GM12892 (cell line): ENCODE data around the gene TNRC18.
"Not testable (repeated sequence)": the region's sequence is repeated elsewhere in the genome, so short reads cannot be mapped to it uniquely, and the experiment has no call there.

ENCODE experiments used
- DNase-seq: peaks from one replicate; pipeline ENCODE4 v3.0.0; 2011; ENCODE audit not compliant: insufficient read length
- FAIRE-seq: peaks from 2 replicates; lab custom pipeline; 2011; peaks lifted over from hg19 to GRCh38; lab: Jason Lieb, UNC
- POLR2A ChIP-seq: IDR thresholded peaks from 2 replicates; pipeline ENCODE4 v1.6.1; 2011; ENCODE audit warnings: low read depth, low read length, control low read depth
- POLR2AphosphoS5 ChIP-seq: IDR thresholded peaks from 2 replicates; pipeline ENCODE4 v1.6.1; 2011; ENCODE audit warnings: low read depth, low read length, control low read depth
- TAF1 ChIP-seq: IDR thresholded peaks from 2 replicates; pipeline ENCODE4 v1.6.1; 2011; ENCODE audit warnings: low read depth, mild to moderate bottlenecking, control low read depth, low read length, borderline replicate concordance

Gene TNRC18

DNA sequence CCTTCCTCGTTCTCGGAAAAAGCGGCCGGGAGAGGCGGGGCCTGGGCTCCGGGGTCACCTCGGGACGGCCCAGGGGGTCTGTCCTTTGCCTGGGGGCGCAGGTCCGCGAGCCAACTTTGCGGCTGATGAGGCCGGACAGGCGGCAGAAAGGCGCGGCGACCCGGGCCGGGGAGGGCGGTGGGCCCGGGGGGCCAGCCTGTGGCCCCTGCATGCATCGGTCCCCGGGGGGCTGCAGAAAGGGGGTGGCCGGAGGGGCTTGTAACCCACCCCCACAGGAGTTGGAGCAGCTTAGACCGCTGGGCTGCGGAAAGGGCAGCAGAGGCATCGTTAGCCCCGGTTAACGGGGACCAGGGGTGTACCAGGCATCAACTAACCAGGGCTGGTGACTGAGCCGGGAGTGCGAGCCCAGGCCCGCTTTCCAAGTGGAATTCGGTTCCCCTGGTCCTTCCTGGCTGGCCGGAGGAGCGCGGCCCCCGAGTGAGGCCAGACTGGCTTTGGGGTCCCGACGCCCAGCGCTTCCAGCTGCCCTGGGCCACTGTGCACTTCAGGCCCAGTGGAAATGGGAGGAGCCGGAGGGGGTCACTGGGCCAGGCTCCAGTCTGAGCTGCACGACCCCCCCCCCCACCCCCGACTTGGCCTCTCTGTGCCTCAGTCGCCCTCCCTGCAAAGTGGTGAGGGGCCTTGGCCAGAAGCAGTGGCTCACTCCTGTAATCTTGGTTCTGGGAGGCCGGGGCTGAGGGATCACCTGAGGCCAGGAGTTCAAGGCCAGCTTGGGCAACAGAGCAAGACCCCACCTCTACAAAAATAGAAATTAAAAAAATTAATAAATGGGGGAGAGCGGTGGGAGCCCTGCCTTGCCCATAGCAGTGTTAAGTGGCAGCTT lies 140.0 kb downstream of the TNRC18 start:
- TF ChIP-seq POLR2A (no peak), TAF1 (no peak), POLR2AphosphoS5 (no peak)
- no peak for DNase-seq
- no peak for FAIRE-seq

DNA sequence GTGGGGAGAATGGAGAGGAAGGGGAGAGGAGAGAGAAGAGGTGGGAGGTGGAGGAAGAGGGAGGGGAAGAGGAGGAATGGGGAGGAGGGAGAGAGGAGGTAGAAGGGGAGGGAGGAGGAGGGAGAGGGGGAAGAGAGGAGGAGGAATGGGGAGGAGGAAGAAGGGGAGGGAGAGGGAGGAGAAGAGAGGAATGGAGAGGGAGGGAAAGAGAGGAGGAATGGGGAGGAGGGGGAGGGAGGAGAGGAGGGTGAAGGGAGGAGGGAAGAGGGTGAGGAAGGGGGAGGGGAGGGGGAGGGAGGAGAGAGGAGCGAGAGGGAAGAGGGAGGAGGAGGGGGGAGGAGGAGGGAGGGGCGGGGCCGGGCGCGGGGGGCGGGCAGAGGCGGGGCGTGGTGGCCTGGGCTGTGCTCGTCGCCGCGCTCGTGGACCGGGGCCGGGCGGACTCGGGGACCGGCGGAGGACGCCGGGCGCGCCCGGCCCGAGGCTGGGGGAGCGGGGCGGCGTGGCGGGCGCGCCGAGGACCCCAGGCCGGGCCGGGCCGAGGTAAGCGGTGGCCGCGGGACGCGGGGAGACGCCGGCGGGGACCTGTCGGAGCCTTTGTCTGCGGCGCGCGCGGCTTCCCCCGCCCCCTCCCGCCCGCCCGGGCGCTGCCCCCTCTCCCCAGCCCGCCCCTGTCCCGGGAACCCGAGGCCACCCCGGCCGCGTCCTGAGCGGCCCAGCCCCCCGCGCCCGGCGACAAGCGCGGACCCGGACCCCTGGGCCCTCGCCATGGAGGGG lies 140.9 kb downstream of the TNRC18 start, which contains the start of gene SLC29A4:
Gene SLC29A4 (plus strand): TSS at position 401 of the 774 bp plus-strand sequence. CDS start 4,874 bp downstream, outside the sequence.
- FAIRE-seq (no peak), DNase-seq (no peak)
- no peak for TF ChIP-seq POLR2AphosphoS5
- TF ChIP-seq TAF1, result no peak

DNA sequence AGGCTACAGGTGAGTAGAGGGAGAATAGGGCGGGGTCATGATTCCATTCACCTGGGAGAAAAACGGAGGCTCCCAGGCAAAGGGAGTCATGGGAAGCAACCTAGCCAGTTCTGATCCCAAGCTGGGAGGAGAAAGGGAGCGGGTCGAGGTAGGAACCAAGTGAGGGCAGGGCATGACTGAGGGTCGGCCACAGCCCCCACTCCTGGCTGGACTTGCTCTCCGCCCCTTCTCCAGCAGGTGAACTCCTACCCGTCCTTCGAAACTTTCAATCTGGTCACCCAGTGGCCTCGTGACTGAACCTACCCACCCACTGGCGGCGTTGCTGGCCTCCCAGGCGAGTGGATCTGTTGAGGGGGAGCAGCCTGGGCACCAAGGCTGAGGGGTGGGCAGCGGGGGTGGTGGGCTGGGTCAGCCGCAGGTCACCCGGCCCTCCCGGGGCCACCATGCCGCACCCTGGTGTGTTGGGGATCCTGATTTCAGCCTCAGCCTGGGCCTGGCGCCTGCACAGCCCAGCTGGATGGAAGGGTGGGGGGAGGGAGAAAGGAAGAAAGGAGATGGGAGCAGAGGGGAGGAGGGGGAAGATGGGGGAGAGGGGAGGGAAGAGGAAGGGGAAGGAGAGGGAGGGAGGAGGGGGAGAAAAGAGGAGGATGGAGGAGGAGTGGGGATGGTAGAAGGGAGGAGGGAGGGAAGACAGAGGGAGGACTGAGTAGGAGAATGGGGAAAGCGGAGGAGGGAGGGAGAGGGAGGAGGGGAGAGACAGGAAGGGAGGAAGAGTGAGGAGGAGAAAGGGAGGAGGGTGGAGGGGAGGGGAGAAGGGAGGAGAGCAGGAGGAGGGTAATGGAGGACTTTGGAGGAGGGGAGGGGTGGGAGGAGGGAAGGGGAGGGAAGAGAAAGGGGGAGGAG lies 141.8 kb downstream of the TNRC18 start:
- DNase-seq, FAIRE-seq: not testable (repeated sequence)

DNA sequence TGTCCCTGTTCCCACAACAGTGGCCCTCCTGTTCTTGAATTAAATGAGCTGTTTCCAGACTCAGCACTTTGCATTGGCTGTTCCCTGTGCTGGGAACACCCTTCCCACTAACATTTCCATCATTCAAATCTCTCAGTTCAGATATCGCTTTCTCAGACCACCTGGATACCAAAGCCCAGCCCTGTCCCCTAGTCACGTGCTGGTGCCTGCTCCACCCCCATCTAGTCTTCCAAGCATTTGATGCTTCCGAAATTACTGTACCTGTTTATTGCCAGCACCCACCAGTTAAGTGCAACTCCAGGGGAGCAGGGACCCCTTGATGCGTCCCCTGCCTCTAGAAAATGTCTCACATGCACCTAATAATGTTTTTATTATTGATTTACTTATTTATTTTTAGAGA lies 143.9 kb downstream of the TNRC18 start:
- TF ChIP-seq POLR2AphosphoS5, result no peak
- no peak for TF ChIP-seq POLR2A
- no peak for TF ChIP-seq TAF1
- DNase-seq (no peak), FAIRE-seq (no peak)

DNA sequence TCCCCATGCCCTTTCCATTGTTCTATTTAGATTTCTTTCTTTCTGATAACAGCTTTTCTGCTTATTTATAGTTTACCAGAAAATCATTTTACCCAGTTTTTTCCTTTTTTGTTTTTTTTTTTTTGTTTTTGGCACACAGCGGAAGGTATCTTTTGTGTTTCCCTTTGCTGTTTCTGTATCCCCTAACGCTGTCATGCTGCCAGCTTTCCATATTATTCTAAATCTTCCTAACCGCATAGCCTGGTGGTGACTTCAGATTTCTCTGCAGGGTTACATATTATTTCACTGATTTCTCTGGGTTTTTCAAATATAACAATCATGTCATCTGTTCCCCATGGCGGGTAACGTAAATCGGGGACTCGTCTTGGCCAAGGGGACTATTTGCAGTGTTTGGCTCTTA lies 144.9 kb downstream of the TNRC18 start:
- FAIRE-seq (no peak), DNase-seq (no peak)
- TF ChIP-seq POLR2A (no peak), TAF1 (no peak), POLR2AphosphoS5 (no peak)

DNA sequence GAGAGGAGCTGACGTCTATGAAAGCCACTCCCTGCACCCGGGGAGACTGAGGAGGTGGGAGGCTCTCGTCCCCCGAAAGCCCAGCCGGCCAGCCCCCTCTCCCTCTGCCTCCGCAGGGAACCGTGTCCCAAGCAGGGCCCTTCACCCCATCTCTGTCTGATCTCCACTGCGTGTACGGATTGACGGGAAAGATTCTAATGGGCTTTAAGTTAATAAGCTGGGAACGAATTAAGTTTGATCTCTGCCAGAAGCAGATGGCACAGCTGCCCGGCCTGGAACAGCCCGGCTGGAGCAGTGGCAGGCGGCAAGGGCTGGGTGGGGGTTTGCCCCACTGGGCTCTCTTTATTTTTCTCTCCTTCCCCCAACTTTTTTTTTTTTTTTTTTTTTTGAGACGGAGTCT lies 147.0 kb downstream of the TNRC18 start:
- no peak for FAIRE-seq
- TF ChIP-seq TAF1 (no peak), POLR2A (no peak), POLR2AphosphoS5 (no peak)

DNA sequence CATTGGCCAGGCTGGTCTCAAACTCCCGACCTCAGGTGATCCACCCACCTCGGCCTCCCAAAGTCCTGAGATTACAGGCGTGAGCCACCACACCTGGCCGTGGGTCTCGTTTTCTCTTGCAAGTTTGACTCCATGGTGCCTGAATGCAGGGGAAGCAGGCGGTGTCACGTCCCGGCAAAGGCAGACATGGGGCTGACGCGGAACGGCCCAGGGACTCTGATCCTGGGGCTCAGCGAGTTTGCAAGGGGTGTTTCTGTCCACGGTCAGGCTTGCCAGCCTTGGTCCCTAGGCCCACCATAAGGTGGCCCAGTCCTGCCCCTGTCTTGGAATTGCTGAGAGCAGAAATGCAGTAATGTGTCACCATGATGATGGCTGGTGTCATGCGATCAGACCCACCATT lies 147.5 kb downstream of the TNRC18 start:
- not testable (repeated sequence) for DNase-seq, FAIRE-seq

More for the DNA sequence above, 147.0 kb downstream of the TNRC18 start:
- no peak for DNase-seq

DNA sequence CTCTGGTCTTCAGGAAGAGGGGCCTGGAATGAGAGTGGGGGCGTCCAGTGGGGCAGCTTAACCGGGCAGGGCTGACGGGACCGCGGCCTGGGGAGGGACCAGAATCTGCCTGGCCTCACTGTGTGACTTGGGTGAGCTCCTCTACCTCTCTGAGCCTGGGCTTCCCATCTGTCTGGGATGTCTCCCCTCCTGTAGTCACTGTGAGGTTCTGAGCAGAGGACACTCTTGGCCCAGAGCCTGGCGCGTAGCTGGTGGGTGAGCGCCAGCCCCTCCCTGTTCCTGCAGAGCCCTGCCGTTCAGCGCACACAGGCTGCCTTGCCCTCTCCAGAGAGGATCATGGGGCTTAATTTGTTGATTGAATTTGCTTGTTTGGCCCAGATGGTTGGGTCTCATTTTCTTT lies 148.1 kb downstream of the TNRC18 start:
- DNase-seq, FAIRE-seq: not testable (repeated sequence)

DNA sequence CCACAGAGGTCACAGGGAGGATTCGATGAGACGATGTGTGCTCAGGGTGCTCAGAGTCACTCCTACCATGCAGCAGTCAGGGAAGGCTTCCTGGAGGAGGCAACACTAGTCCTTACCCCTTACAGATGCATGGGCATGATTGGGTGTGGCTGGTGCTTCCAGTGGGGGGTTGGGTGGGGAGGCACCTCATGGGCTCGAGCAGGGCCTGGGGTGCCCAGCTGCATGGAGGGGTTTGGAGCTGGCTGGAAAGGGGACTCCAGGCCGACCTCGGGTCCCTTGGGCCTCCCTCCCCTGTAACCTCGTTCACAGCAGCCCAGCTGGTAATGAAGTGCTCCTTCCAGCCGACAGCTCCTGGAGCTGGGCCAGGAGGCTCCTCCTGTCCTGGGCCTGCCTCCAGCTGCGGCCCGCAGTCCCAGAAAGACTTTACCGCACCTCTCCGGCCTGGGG lies 148.6 kb downstream of the TNRC18 start:
- DNase-seq, FAIRE-seq: not testable (repeated sequence)

DNA sequence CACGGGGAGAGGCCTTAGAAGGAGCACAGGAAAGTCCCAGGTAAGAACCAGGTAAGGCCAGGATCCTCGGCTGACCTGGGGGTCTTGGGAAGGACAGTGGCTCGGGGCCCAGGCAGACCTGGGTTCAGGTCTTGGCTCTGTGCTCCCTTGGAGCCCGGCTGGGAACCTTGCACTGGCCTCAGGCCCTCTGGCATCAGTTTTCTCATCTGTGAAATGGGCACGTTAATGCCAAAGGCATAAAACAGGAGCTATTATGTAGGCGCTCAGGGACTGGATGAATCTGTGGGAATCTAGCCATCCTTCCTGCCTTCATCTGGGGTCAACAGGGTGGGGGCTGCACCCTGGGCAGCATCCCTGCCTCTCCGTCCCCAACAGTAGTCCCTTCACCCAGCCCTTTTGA lies 149.2 kb downstream of the TNRC18 start:
- DNase-seq (no peak), FAIRE-seq (no peak)
- TF ChIP-seq POLR2A, result no peak
- TF ChIP-seq POLR2AphosphoS5, result no peak
- no peak for TF ChIP-seq TAF1

DNA sequence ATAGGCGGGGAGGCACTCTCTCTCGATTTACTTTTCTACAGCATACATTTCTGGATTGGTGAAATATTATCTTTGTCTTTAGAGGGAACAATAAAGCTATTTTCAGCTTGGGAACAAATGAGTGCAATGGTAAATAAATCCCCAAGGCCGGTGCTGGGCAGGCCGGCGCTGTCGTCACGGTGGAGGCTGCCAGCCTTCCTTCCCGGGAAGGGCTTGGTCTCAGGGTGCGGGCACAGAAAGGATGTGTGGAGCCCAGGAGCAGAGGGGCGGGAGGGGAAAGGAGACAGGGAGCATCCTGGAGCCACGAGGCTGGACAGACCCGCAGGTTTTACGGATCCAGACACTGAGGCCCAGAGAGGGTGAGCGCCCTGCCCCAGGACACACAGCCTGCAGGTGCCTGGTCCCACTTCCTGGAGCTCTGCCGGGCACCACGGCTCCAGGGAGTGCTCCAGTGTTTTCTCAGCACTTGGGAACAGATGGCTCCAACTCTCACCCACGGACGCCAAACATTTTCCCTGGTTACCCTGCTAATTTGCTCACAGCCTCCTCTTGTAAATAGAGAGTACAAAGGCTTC lies 149.7 kb downstream of the TNRC18 start:
- not testable (repeated sequence) for FAIRE-seq, DNase-seq
